Endodermal cell (in vitro differentiated cells): Measurements from ENCODE around the gene HIRA. TPM values are rescaled to one million over a fixed set of nuclear protein-coding genes. Genes with fewer than 3 reads are reported as not detected.

Experiments
- DNase-seq: peaks from one replicate; pipeline ENCODE4 v3.0.0-alpha.2; 2017
- H3K27ac ChIP-seq: 2 replicates; pipeline ENCODE4 v1.5.1; 2013; ENCODE audit warnings: mild to moderate bottlenecking, low read depth, low read length, moderate library complexity
- H3K27me3 ChIP-seq: 2 replicates; pipeline ENCODE4 v1.6.1; 2013; ENCODE audit warnings: mild to moderate bottlenecking, low read length, moderate library complexity; ENCODE audit not compliant: insufficient read depth, control insufficient read depth, poor library complexity, severe bottlenecking
- H3K36me3 ChIP-seq: 2 replicates; pipeline ENCODE4 v1.7.0; 2013; ENCODE audit warnings: mild to moderate bottlenecking, low read length, moderate library complexity; ENCODE audit not compliant: control insufficient read depth, insufficient read depth
- H3K4me1 ChIP-seq: one replicate; pipeline ENCODE4 v1.7.0; 2013; ENCODE audit warnings: low read length; ENCODE audit not compliant: control insufficient read depth, insufficient read depth
- H3K4me3 ChIP-seq: 2 replicates; pipeline ENCODE4 v1.5.1; 2013; ENCODE audit warnings: mild to moderate bottlenecking, low read length, moderate library complexity
- H3K9ac ChIP-seq: 2 replicates; pipeline ENCODE4 v1.6.1; 2013; ENCODE audit warnings: mild to moderate bottlenecking, low read length, moderate library complexity; ENCODE audit not compliant: poor library complexity, severe bottlenecking; ENCODE audit errors: extremely low read depth
- H3K9me3 ChIP-seq: 2 replicates; pipeline ENCODE4 v1.6.1; 2013; ENCODE audit warnings: mild to moderate bottlenecking, low read length, moderate library complexity; ENCODE audit not compliant: control insufficient read depth
- H3K27ac Mint-ChIP-seq: 2 replicates; pipeline ENCODE4 v1.8.0; 2020; ENCODE audit warnings: mixed read lengths
- H3K27me3 Mint-ChIP-seq: 2 replicates; pipeline ENCODE4 v1.8.0; 2021; ENCODE audit warnings: mild to moderate bottlenecking, mixed read lengths; ENCODE audit not compliant: insufficient read depth
- H3K36me3 Mint-ChIP-seq: 2 replicates; pipeline ENCODE4 v1.8.0; 2020; ENCODE audit warnings: low read depth, mixed read lengths
- H3K4me1 Mint-ChIP-seq: 2 replicates; pipeline ENCODE4 v1.8.0; 2020; ENCODE audit warnings: mixed read lengths
- H3K4me3 Mint-ChIP-seq: 2 replicates; pipeline ENCODE4 v1.8.0; 2020; ENCODE audit warnings: mild to moderate bottlenecking, moderate library complexity, mixed read lengths
- H3K9me3 Mint-ChIP-seq: 2 replicates; pipeline ENCODE4 v1.8.0; 2020; ENCODE audit warnings: mild to moderate bottlenecking, mixed read lengths
- WGBS, 2 experiments: methylation state at CpG; one replicate each; pipeline versions ENCODE4 v1.1.5 to v1.1.7; 2013; ENCODE audit warnings: missing lambda C conversion rate in 2 of 2, mixed read lengths in 1 of 2; ENCODE audit not compliant: insufficient coverage in 1 of 2, insufficient read length in 1 of 2; 5-methylcytosine and 5-hydroxymethylcytosine counted together
- total RNA-seq, 2 donors: library from RNA; stranded (reverse); fragmentation: NEBNext Ultra II Directional in 1 of 2; extraction: Animal tissue kit (Norgen Biotek cat#: 25700) in 1 of 2; gene quantifications; 2 replicates in 1 of 2; 3 replicates in 1 of 2; pipeline ENCODE4 v1.2.1, GENCODE V29; 2021
- TF ChIP-seq, protein P1 (sequence below): fragments of 200-600 bp; sonication (generic); conservative IDR thresholded peaks from 2 replicates; pipeline ENCODE4 v1.5.0; 2021; ENCODE audit warnings: antibody characterized with exemption, mild to moderate bottlenecking

Gene HIRA
- total RNA-seq, 2 donors from 2014 or later, result 44.8 to 46.6 TPM

DNA sequence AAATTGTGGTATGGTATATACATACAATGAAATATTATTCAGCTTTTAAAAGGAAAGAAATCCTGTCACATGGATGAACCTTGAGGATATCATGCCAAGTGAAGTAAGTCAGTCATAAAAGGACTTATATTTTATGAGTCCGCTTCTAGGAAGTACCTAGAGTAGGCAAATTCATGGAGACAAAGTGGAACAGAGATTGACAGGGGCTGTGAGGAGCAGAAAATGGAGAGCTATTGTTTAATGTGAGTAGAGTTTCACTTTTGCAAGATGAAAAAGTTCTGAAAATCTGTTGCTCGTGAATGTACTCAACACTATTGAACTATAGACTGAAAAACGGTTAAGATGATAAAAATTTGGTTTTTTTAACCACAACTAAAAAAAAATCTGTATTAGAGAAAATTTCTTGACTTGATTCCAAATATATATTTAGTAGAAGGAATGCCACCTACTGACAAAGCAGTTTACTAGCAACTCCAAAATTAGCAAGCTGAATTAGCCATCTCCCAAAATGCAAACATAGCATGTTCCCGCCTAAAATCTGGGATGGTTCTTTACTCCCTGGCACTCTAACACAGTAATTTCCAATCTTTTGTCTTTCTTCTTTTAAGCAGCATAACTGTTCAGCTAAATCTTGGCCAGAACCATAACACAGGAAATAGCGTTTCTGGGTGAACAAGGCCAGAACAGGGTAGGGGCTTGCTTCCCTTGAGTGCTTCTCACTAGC is 46.0 kb upstream of the HIRA start:
- no peaks in the 10 kb centered on the region for H3K9me3 ChIP-seq
- no peak for DNase-seq
- TF ChIP-seq, protein P1, sequence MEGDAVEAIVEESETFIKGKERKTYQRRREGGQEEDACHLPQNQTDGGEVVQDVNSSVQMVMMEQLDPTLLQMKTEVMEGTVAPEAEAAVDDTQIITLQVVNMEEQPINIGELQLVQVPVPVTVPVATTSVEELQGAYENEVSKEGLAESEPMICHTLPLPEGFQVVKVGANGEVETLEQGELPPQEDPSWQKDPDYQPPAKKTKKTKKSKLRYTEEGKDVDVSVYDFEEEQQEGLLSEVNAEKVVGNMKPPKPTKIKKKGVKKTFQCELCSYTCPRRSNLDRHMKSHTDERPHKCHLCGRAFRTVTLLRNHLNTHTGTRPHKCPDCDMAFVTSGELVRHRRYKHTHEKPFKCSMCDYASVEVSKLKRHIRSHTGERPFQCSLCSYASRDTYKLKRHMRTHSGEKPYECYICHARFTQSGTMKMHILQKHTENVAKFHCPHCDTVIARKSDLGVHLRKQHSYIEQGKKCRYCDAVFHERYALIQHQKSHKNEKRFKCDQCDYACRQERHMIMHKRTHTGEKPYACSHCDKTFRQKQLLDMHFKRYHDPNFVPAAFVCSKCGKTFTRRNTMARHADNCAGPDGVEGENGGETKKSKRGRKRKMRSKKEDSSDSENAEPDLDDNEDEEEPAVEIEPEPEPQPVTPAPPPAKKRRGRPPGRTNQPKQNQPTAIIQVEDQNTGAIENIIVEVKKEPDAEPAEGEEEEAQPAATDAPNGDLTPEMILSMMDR, result no peak
- H3K27ac ChIP-seq, result no peak overlapping the region
- Mint-ChIP-seq H3K4me3 (peak overlapping the region; percentile 93), H3K9me3 (no peaks in the 10 kb centered on the region), H3K27me3 (no peaks in the 10 kb centered on the region), H3K27ac (peak overlapping the region; percentile 24), H3K4me1 (peaks cover 15% of the 10 kb centered on the region), H3K36me3 (peaks cover 15% of the 10 kb centered on the region)
- H3K9ac ChIP-seq, result peak overlapping the region; percentile 99
- H3K36me3 ChIP-seq, result peaks cover 30% of the 10 kb centered on the region
- H3K4me3 ChIP-seq, result peak overlapping the region; percentile 93
- H3K4me1 ChIP-seq, result no peaks in the 10 kb centered on the region
- H3K27me3 ChIP-seq, result no peaks in the 10 kb centered on the region
- 72 to 83% methylated on average over 3 to 5 of the region's 5 CpGs for WGBS, 2 experiments

GRCh38 chr22:19476023-19476422 is 44.5 kb upstream of the HIRA start:
- H3K4me3 Mint-ChIP-seq, result no peak overlapping the region
- no peak overlapping the region for H3K9ac ChIP-seq

DNA sequence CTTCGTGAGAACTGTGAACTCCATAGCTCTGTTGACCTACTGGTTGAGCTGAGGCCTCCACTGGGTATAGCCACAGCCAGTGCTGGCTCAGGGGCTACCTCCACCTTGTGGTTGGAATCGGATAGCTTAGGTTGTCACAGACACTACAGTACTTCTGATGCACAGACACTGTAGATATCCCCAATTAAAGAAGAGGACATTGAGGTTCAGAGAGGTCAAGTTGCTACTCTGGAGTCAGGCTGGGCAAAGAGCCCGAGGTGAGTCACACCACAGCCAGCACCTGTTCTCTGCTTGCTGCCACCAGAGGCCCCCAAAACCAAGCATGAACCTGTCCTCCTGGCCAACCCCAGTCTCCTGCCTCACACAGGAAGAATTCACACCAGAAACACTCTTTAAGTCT is 42.0 kb upstream of the HIRA start:
- TF ChIP-seq, protein P1, result peak; percentile 52
- Mint-ChIP-seq H3K27ac (no peak overlapping the region), H3K36me3 (peaks cover 47% of the 10 kb centered on the region)

More at GRCh38 chr22:19476023-19476422, 44.5 kb upstream of the HIRA start:
- TF ChIP-seq, protein P1, result no peak
- Mint-ChIP-seq H3K4me1 (peaks cover 15% of the 10 kb centered on the region), H3K9me3 (no peaks in the 10 kb centered on the region), H3K36me3 (peaks cover 29% of the 10 kb centered on the region), H3K27me3 (no peaks in the 10 kb centered on the region), H3K27ac (no peak overlapping the region)
- 91 to 100% methylated on average over 2 to 3 of the region's 3 CpGs for WGBS, 2 experiments
- Histone ChIP-seq H3K27ac (no peak overlapping the region), H3K9me3 (no peaks in the 10 kb centered on the region), H3K4me3 (no peak overlapping the region), H3K36me3 (peaks cover 44% of the 10 kb centered on the region), H3K4me1 (no peaks in the 10 kb centered on the region), H3K27me3 (no peaks in the 10 kb centered on the region)
- DNase-seq, result no peak

More for the DNA sequence above, 42.0 kb upstream of the HIRA start:
- Histone ChIP-seq H3K27ac (no peak overlapping the region), H3K9ac (no peak overlapping the region), H3K36me3 (peaks cover 67% of the 10 kb centered on the region), H3K4me1 (no peaks in the 10 kb centered on the region), H3K9me3 (no peaks in the 10 kb centered on the region), H3K4me3 (no peak overlapping the region), H3K27me3 (no peaks in the 10 kb centered on the region)
- Mint-ChIP-seq H3K27me3 (no peaks in the 10 kb centered on the region), H3K4me1 (peaks cover 7% of the 10 kb centered on the region), H3K4me3 (no peak overlapping the region), H3K9me3 (no peaks in the 10 kb centered on the region)
- DNase-seq, result no peak
- 89 to 100% methylated on average over 1 to 3 of the region's 3 CpGs for WGBS, 2 experiments
